Adrenal gland (tissue), 5 donors: ENCODE measurements around the gene TNFRSF12A.

Source experiments
- CTCF ChIP-seq, 6 experiments: fragments of 450-650 bp in 4 of 6; fragments of 200-600 bp in 2 of 6; sonication (generic) in 1 of 6; IDR thresholded peaks; 1 replicate in 5 of 6; 2 replicates in 1 of 6; pipeline versions ENCODE4 v1.5.1 to v1.8.0; 2016 to 2021; ENCODE audit warnings: antibody characterized with exemption in 6 of 6, mild to moderate bottlenecking in 2 of 6, moderate library complexity in 1 of 6
- POLR2A ChIP-seq, 2 donors: fragments of 450-650 bp; IDR thresholded peaks; one replicate each; pipeline ENCODE4 v1.6.1; 2017; ENCODE audit warnings: antibody characterized with exemption in 2 of 2, mild to moderate bottlenecking in 2 of 2, moderate library complexity in 1 of 2
- donor health status: DM: no; HTN: no; CAD: no.

DNA sequence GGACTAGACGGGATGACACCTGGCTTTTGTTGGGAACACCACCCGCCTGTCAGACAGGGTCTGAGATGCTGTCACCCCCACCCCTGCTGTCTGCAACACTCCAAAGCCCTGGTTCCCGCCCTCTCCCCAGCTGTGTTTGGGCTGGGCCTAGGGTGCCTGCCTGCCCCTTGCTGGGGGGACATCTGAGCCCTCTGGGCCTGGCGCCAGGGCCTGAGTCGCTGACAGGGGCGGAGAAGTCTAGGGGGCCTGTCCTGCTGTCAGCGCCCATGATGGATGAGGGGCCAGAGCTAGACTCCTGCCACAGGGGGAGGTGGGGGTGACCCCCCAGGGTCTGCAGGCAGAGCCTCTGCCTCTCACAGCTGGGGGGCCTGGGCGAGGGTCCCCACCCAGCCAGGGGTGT, 32.3 kb upstream of the TNFRSF12A start:
- TF ChIP-seq CTCF (IDR thresholded peaks at IDR 0.05) (no peak), POLR2A (IDR thresholded peaks at IDR 0.05) (no peak)
